OCI-LY7 (cell line): ENCODE data around the gene NIPBL. TPM values are rescaled to one million over a fixed set of nuclear protein-coding genes. Genes with fewer than 3 reads are reported as not detected.
"Not testable (repeated sequence)": the region's sequence is repeated elsewhere in the genome, so short reads cannot be mapped to it uniquely, and the experiment has no call there.

Source experiments
- BruUV-seq: library from RNA; stranded (reverse); fragments of 400-500 nt; replicated peaks from 2 replicates; lab custom pipeline; 2021; lab: Mats Ljungman, UMichigan
- CTCF ChIA-PET: fragments of 300-600 bp; sonication (Branson Sonifier 250); formaldehyde crosslinking; loops from one replicate; lab custom pipeline; 2022; ENCODE audit warnings: antibody characterized with exemption; ENCODE audit not compliant: unreplicated experiment; lab: Charles Lee
- POLR2A ChIA-PET: fragments of 300-600 bp; sonication (Branson Sonifier 250); formaldehyde crosslinking; loops from one replicate; lab custom pipeline; 2022; ENCODE audit warnings: antibody characterized with exemption; lab: Charles Lee
- DNase-seq: peaks from one replicate; pipeline ENCODE4 v3.0.0-alpha.2; 2015; ENCODE audit warnings: low spot score
- H2AFZ ChIP-seq: fragments of 200-600 bp; sonication (generic), shearing (Covaris generic); 2 replicates; pipeline ENCODE4 v1.6.1; 2014; ENCODE audit warnings: mild to moderate bottlenecking, antibody characterized with exemption, low read length, moderate library complexity
- H3K27ac ChIP-seq: fragments of 200-600 bp; sonication (generic); 2 replicates; pipeline ENCODE4 v1.5.1; 2014; ENCODE audit warnings: mixed run types, low read depth, mild to moderate bottlenecking, moderate library complexity, low read length, inconsistent platforms; ENCODE audit not compliant: poor library complexity, severe bottlenecking
- H3K36me3 ChIP-seq: fragments of 200-600 bp; sonication (generic); 2 replicates; pipeline ENCODE4 v1.6.1; 2014; ENCODE audit warnings: mild to moderate bottlenecking, antibody characterized with exemption, low read length, moderate library complexity, mixed read lengths; ENCODE audit not compliant: insufficient read depth
- H3K4me1 ChIP-seq: fragments of 200-600 bp; sonication (generic); 2 replicates; pipeline ENCODE4 v1.5.1; 2014; ENCODE audit warnings: mild to moderate bottlenecking, low read length; ENCODE audit not compliant: insufficient read depth, poor library complexity, severe bottlenecking
- H3K4me2 ChIP-seq: fragments of 200-600 bp; sonication (generic); 2 replicates; pipeline ENCODE4 v1.6.1; 2014; ENCODE audit warnings: mild to moderate bottlenecking, low read length
- H3K4me3 ChIP-seq: fragments of 200-600 bp; sonication (generic); 2 replicates; pipeline ENCODE4 v1.5.1; 2014; ENCODE audit warnings: mild to moderate bottlenecking, low read depth, low read length; ENCODE audit not compliant: poor library complexity, severe bottlenecking
- H3K79me2 ChIP-seq: fragments of 200-600 bp; sonication (generic); 2 replicates; pipeline ENCODE4 v1.6.1; 2016; ENCODE audit warnings: low read depth, mild to moderate bottlenecking, low read length, moderate library complexity, mixed read lengths; ENCODE audit not compliant: insufficient read depth
- H3K9me2 ChIP-seq: fragments of 200-600 bp; sonication (generic); 2 replicates; pipeline ENCODE4 v1.6.1; 2016; ENCODE audit warnings: mild to moderate bottlenecking, low read length, mixed read lengths; ENCODE audit not compliant: insufficient read depth
- H3K9me3 ChIP-seq: fragments of 200-600 bp; sonication (generic); 2 replicates; pipeline ENCODE4 v1.6.1; 2014; ENCODE audit warnings: mild to moderate bottlenecking, mixed run types, low read length, mixed read lengths
- H4K20me1 ChIP-seq: fragments of 200-600 bp; sonication (generic); 2 replicates; pipeline ENCODE4 v1.6.1; 2014; ENCODE audit warnings: mild to moderate bottlenecking, antibody characterized with exemption, low read length, moderate library complexity, mixed read lengths; ENCODE audit not compliant: insufficient read depth
- EZH2phosphoT487 ChIP-seq: fragments of 200-600 bp; sonication (generic); IDR thresholded peaks from 2 replicates; pipeline ENCODE4 v1.6.1; 2018; ENCODE audit warnings: low read depth, borderline replicate concordance, mild to moderate bottlenecking, mixed run types, antibody characterized with exemption, low read length, moderate library complexity, mixed read lengths
- intact Hi-C: fragments of 100-400 bp; cut with micrococcal nuclease; formaldehyde crosslinking; loops from one replicate; pipeline ENCODE4 v1.10.0; 2022; ENCODE audit not compliant: unreplicated experiment
- total RNA-seq, 2 experiments: library from RNA; depleted of rRNA in 1 of 2; stranded (reverse); fragments of >200 nt in 1 of 2; shearing (Covaris generic) in 1 of 2; gene quantifications; 2 replicates each; pipeline ENCODE4 v1.2.3, GENCODE V29; 2014 to 2022
- TF ChIP-seq, protein P1 (sequence below): fragments of 200-600 bp; sonication (generic); conservative IDR thresholded peaks from 2 replicates; pipeline ENCODE4 v1.5.1; 2014; ENCODE audit warnings: mild to moderate bottlenecking, antibody characterized with exemption, low read length, moderate library complexity, mixed read lengths

NIPBL gene
- total RNA-seq, 2 experiments from 2014 or later, result 24.9 to 56.1 TPM

DNA sequence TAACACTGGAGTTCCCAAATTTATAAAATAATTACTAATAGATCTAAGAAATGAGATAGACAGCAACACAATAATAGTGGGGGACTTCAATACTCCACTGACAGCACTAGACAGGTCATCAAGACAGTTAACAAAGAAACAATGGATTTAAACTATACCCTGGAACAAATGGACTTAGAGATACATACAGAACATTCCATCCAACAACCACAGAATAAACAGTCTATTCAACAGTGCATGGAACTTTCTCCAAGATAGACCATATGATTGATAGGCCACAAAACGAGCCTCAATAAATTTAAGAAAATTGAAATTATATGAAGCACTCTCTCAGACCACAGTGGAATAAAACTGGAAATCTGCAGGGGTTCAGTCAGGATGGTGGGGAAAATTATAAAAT lies 209.5 kb downstream of the NIPBL start:
- H3K9me3 ChIP-seq, H3K9me2 ChIP-seq, H3K4me1 ChIP-seq, DNase-seq, CTCF ChIA-PET, BruUV-seq, intact Hi-C loops, H3K36me3 ChIP-seq, H3K4me3 ChIP-seq, H3K4me2 ChIP-seq, POLR2A ChIA-PET, H3K27ac ChIP-seq, H4K20me1 ChIP-seq, H2AFZ ChIP-seq, H3K79me2 ChIP-seq: not testable (repeated sequence)

DNA sequence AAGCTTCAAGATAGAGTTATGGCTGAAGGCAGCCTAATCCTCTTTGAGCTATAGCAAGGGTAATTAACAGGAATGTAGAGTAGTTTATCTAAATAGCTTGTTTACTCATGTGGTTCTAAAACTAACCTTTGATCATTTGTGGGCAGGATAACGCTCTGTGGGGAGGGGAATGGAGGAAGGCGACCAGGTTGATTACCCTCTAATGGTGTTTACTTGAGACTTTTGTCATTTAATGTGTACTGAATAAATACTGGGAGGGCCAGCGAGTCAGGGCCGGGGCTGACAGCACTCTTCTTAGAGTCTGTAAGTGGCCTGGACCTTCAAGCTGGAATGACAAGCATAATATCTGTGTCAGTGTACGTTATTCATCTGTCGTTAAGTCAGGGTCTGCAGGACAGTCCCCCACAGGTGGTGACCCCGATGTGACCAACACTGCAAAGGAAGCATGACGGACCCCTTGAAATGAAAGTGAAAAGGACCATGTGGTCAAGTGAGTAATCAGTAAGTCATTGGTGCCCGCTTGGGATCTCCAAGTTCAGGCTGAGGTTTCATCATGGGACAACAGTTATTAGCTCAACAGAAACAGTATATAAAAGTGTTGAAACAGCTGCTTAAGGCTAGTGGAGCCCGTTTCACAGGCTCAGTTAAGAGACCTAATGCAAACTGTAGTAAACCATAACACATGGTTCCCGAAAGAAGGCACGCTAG lies 210.1 kb downstream of the NIPBL start:
- intact Hi-C loops, result no loop called here
- Histone ChIP-seq H3K4me3 (no peak overlapping the region), H3K4me1 (no peaks in the 10 kb centered on the region), H3K27ac (no peak overlapping the region), H2AFZ (no peak overlapping the region), H3K9me2 (no peaks in the 10 kb centered on the region), H3K79me2 (no peaks in the 10 kb centered on the region), H3K9me3 (no peaks in the 10 kb centered on the region), H3K36me3 (no peaks in the 10 kb centered on the region), H4K20me1 (no peaks in the 10 kb centered on the region), H3K4me2 (no peak overlapping the region)
- DNase-seq, result no peak
- CTCF ChIA-PET, result no interaction called here
- BruUV-seq, result no TSS peak
- POLR2A ChIA-PET, result no interaction called here
- TF ChIP-seq, protein P1, sequence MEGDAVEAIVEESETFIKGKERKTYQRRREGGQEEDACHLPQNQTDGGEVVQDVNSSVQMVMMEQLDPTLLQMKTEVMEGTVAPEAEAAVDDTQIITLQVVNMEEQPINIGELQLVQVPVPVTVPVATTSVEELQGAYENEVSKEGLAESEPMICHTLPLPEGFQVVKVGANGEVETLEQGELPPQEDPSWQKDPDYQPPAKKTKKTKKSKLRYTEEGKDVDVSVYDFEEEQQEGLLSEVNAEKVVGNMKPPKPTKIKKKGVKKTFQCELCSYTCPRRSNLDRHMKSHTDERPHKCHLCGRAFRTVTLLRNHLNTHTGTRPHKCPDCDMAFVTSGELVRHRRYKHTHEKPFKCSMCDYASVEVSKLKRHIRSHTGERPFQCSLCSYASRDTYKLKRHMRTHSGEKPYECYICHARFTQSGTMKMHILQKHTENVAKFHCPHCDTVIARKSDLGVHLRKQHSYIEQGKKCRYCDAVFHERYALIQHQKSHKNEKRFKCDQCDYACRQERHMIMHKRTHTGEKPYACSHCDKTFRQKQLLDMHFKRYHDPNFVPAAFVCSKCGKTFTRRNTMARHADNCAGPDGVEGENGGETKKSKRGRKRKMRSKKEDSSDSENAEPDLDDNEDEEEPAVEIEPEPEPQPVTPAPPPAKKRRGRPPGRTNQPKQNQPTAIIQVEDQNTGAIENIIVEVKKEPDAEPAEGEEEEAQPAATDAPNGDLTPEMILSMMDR, result no peak
- no peak for TF ChIP-seq EZH2phosphoT487

DNA sequence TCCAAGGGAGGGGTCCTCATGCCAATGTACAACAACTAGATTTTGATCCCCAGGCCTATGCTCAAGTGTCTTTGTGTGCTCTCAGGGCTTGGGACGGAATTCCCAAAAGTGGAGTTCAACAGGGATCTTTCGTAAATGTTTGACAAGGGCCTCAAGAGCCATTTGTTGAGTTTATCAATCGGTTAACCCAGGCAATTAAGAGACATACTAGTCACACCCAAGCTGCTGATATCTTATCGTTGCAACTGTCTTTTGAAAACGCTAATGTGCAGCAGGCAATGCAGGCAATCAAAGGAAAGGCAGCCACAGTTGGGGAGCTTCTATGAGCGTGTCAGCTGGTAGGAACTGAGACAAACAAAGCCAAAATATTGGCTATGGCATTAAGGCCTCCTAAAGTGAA lies 211.4 kb downstream of the NIPBL start:
- no peaks in the 10 kb centered on the region for H3K9me2 ChIP-seq
- H3K4me3 ChIP-seq, result no peak overlapping the region
- H3K27ac ChIP-seq, result no peak overlapping the region
- no peak overlapping the region for H3K4me2 ChIP-seq
- POLR2A ChIA-PET, result no interaction called here
- no peaks in the 10 kb centered on the region for H3K9me3 ChIP-seq
- no peak for TF ChIP-seq EZH2phosphoT487
- TF ChIP-seq, protein P1, result no peak
- no peaks in the 10 kb centered on the region for H3K36me3 ChIP-seq
- no peaks in the 10 kb centered on the region for H3K4me1 ChIP-seq
- intact Hi-C loops, result no loop called here
- H4K20me1 ChIP-seq, result no peaks in the 10 kb centered on the region
- no TSS peak for BruUV-seq
- H2AFZ ChIP-seq, result no peak overlapping the region
- no peak for DNase-seq
- CTCF ChIA-PET, result no interaction called here
- H3K79me2 ChIP-seq, result no peaks in the 10 kb centered on the region
